Esophagus (tissue), 2 donors: ENCODE measurements around the gene SLC24A3. TPM values are rescaled to one million over a fixed set of nuclear protein-coding genes. Genes with fewer than 3 reads are reported as not detected.

Experiments
- H3K27ac ChIP-seq, 2 donors: one replicate each; pipeline ENCODE4 v1.5.1; 2013; ENCODE audit warnings: low read depth in 2 of 2, mild to moderate bottlenecking in 2 of 2, inconsistent platforms in 1 of 2, low read length in 1 of 2, moderate library complexity in 1 of 2
- H3K27me3 ChIP-seq, 2 donors: one replicate each; pipeline ENCODE4 v1.6.1; 2013; ENCODE audit warnings: low read length in 2 of 2, control low read depth in 1 of 2, mild to moderate bottlenecking in 1 of 2; ENCODE audit not compliant: insufficient read depth in 2 of 2, control insufficient read depth in 1 of 2
- H3K36me3 ChIP-seq, 2 donors: one replicate each; pipeline ENCODE4 v1.6.1; 2013; ENCODE audit warnings: low read length in 1 of 2; ENCODE audit not compliant: control insufficient read depth in 2 of 2, insufficient read depth in 2 of 2
- H3K4me1 ChIP-seq, 2 donors: one replicate each; pipeline ENCODE4 v1.6.1; 2013; ENCODE audit warnings: low read length in 1 of 2; ENCODE audit not compliant: control insufficient read depth in 2 of 2, insufficient read depth in 2 of 2
- H3K4me3 ChIP-seq, 2 donors: one replicate each; pipeline ENCODE4 v1.5.1; 2013; ENCODE audit warnings: low read length in 2 of 2, mild to moderate bottlenecking in 2 of 2, low read depth in 1 of 2, moderate library complexity in 1 of 2
- H3K9me3 ChIP-seq, 2 donors: one replicate each; pipeline ENCODE4 v1.6.1; 2013; ENCODE audit warnings: mild to moderate bottlenecking in 2 of 2, low read depth in 1 of 2, low read length in 1 of 2, moderate library complexity in 1 of 2; ENCODE audit not compliant: control insufficient read depth in 2 of 2, insufficient read depth in 1 of 2
- WGBS, 2 donors: extraction: QIAGEN DNeasy Blood & Tissue Kit; methylation state at CpG; one replicate each; pipeline ENCODE4 v1.1.7; 2013; 5-methylcytosine and 5-hydroxymethylcytosine counted together
- polyA plus RNA-seq, 2 donors: library from polyadenylated mRNA; stranded (reverse); fragments of 200-250 nt; gene quantifications; one replicate each; pipeline ENCODE4 v1.2.3, GENCODE V29; 2013
- donor health status: healthy with polysubstance abuse.
- donor health status: Bipolar disorder and iron deficiency.

The SLC24A3 gene
- polyA plus RNA-seq, 2 donors = 6.5 to 7.3 TPM

- WGBS, 2 donors = 61 to 74% methylated on average over 9 of the region's 9 CpGs
- Histone ChIP-seq H3K9me3 (no peaks in the 10 kb centered on the region), H3K36me3 (no peaks in the 10 kb centered on the region), H3K27ac (no peak overlapping the region), H3K4me3 (no peak overlapping the region), H3K27me3 (no peaks in the 10 kb centered on the region), H3K4me1 (peaks cover 0 to 2% of the 10 kb centered on the region in 2 donors)
Observed at GRCh38 chr20:19522071-19522801, 309.8 kb downstream of the SLC24A3 start.

GRCh38 chr20:19522836-19523590, 310.6 kb downstream of the SLC24A3 start:
- H3K4me3 ChIP-seq = no peak overlapping the region
- 47 to 58% methylated on average over 4 of the region's 4 CpGs for WGBS, 2 donors
- peaks cover 0 to 2% of the 10 kb centered on the region in 2 donors for H3K4me1 ChIP-seq
- H3K9me3 ChIP-seq = no peaks in the 10 kb centered on the region
- no peak overlapping the region for H3K27ac ChIP-seq
- no peaks in the 10 kb centered on the region for H3K36me3 ChIP-seq
- no peaks in the 10 kb centered on the region for H3K27me3 ChIP-seq

- Histone ChIP-seq H3K4me1 (peaks cover 0 to 2% of the 10 kb centered on the region in 2 donors), H3K36me3 (no peaks in the 10 kb centered on the region), H3K9me3 (no peaks in the 10 kb centered on the region), H3K4me3 (no peak overlapping the region), H3K27ac (no peak overlapping the region), H3K27me3 (no peaks in the 10 kb centered on the region)
- WGBS, 2 donors = 57 to 58% methylated on average over 1 of the region's 1 CpG
Observed at GRCh38 chr20:19524691-19525090, 312.2 kb downstream of the SLC24A3 start.

GRCh38 chr20:19527509-19527908, 315.1 kb downstream of the SLC24A3 start:
- no peaks in the 10 kb centered on the region for H3K36me3 ChIP-seq
- no peaks in the 10 kb centered on the region for H3K9me3 ChIP-seq
- no peak overlapping the region for H3K4me3 ChIP-seq
- H3K27me3 ChIP-seq = no peaks in the 10 kb centered on the region
- WGBS, 2 donors = 75 to 78% methylated on average over 2 of the region's 2 CpGs
- H3K27ac ChIP-seq = no peak overlapping the region
- peaks cover 0 to under 1% of the 10 kb centered on the region in 2 donors for H3K4me1 ChIP-seq

GRCh38 chr20:19528286-19529030, 316.0 kb downstream of the SLC24A3 start:
- Histone ChIP-seq H3K27ac (no peak overlapping the region), H3K27me3 (no peaks in the 10 kb centered on the region), H3K4me1 (no peaks in the 10 kb centered on the region), H3K4me3 (no peak overlapping the region), H3K9me3 (no peaks in the 10 kb centered on the region), H3K36me3 (no peaks in the 10 kb centered on the region)
- 87 to 93% methylated on average over 5 of the region's 5 CpGs for WGBS, 2 donors

GRCh38 chr20:19530006-19530405, 317.6 kb downstream of the SLC24A3 start:
- Histone ChIP-seq H3K4me1 (no peaks in the 10 kb centered on the region), H3K27ac (no peak overlapping the region), H3K4me3 (no peak overlapping the region), H3K9me3 (no peaks in the 10 kb centered on the region), H3K36me3 (no peaks in the 10 kb centered on the region), H3K27me3 (no peaks in the 10 kb centered on the region)
- WGBS, 2 donors = 83 to 91% methylated on average over 5 of the region's 5 CpGs

- Histone ChIP-seq H3K4me3 (no peak overlapping the region), H3K4me1 (no peaks in the 10 kb centered on the region), H3K27ac (no peak overlapping the region), H3K27me3 (no peaks in the 10 kb centered on the region), H3K9me3 (peaks cover 0 to 4% of the 10 kb centered on the region in 2 donors), H3K36me3 (no peaks in the 10 kb centered on the region)
- 84 to 87% methylated on average over 5 of the region's 5 CpGs for WGBS, 2 donors
Observed at GRCh38 chr20:19531446-19531845, 319.0 kb downstream of the SLC24A3 start.

GRCh38 chr20:19538556-19538955, 326.1 kb downstream of the SLC24A3 start:
- WGBS, 2 donors = 89 to 90% methylated on average over 3 of the region's 3 CpGs
- H3K4me1 ChIP-seq = no peaks in the 10 kb centered on the region
- H3K27ac ChIP-seq = no peak overlapping the region
- no peaks in the 10 kb centered on the region for H3K36me3 ChIP-seq
- H3K4me3 ChIP-seq = no peak overlapping the region
- H3K9me3 ChIP-seq = peaks cover 0 to 4% of the 10 kb centered on the region in 2 donors
- no peaks in the 10 kb centered on the region for H3K27me3 ChIP-seq

- no peaks in the 10 kb centered on the region for H3K4me1 ChIP-seq
- WGBS, 2 donors = 43 to 56% methylated on average over 4 of the region's 4 CpGs
Observed at GRCh38 chr20:19539191-19539590, 326.7 kb downstream of the SLC24A3 start.

More at GRCh38 chr20:19539191-19539590, 326.7 kb downstream of the SLC24A3 start:
- peaks cover 0 to 4% of the 10 kb centered on the region in 2 donors for H3K9me3 ChIP-seq
- H3K36me3 ChIP-seq = no peaks in the 10 kb centered on the region
- H3K4me3 ChIP-seq = no peak overlapping the region
- H3K27me3 ChIP-seq = no peaks in the 10 kb centered on the region
- no peak overlapping the region for H3K27ac ChIP-seq
